ENCODE measurements around the gene GPX2. TPM values are rescaled to one million over a fixed set of nuclear protein-coding genes. Genes with fewer than 3 reads are reported as not detected.

The GPX2 gene
- total RNA-seq, 1 donor from 2014 or later = not detected

DNA sequence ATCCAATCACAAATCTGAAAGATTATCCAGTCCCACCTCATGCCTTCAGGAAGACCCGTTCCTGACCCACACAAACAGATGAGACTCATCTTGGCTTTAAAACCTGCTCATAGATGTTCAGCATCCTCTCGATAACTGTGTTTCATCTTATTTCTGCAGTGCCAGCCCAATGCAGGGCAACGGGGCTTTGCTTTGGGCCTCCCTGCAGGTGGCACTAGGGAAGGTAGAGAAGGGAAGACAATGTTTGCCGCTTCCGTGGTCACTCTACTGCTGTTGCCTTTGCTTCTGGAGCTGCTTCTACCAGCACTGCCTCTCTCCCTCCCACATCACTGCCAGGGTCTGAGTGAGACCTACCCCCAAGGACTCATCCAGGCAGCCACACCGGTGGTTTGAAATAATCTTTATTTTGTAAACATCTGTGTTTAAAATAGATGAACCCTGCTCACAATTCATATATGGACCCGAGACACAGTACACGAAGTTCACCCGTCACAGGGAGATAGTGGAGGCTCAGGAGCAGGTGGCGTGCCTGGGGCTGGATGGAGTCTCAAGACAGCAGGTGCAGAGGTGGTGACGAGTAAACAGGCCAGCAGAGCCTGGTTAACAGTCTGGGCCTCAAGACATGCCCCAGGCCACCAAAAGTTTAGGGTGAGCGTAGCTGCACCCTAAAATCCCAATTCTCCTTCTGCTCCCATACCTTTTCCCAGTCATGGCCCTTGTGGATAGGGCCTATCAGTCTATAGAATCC is 3.1 kb upstream of the GPX2 start:
- intact Hi-C loops (cut with DNase I) = no loop called here
- DNase-seq (ENCODE audit: low spot score) (peak; percentile 21), ATAC-seq (no peak)

- peak; percentile 15 for DNase-seq (ENCODE audit: low spot score)
- intact Hi-C loops (cut with DNase I) = no loop called here
- ATAC-seq = no peak
Observed at GRCh38 chr14:64944861-64945260, 2.3 kb upstream of the GPX2 start.

- DNase-seq (ENCODE audit: low spot score) = peak; percentile 4
- intact Hi-C loops (cut with DNase I) = no loop called here
- ATAC-seq = peak; percentile 70
Observed at GRCh38 chr14:64944041-64944440, 1.5 kb upstream of the GPX2 start.

DNA sequence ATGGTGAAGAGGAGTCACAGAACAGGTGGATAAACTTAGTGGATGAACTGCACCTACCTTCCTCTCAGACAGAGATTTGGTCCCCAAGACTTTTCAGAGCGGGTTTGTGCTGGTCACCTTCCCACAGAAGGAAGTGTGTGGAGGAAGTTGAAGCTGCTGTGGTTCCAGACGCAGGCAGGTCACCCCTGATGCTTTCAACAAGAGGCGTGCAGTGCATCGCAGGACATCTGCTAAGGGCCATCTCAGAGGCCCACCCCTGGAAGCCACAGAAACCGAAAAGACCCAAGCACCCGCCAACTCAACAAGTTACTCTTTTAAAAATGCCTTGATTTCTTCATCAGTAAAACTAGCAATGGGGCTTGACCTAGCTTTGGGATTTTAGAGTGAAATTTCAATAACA is 1.0 kb upstream of the GPX2 start:
- ATAC-seq (peak; percentile 38), DNase-seq (ENCODE audit: low spot score) (no peak)
- intact Hi-C loops (cut with DNase I) = no loop called here

DNA sequence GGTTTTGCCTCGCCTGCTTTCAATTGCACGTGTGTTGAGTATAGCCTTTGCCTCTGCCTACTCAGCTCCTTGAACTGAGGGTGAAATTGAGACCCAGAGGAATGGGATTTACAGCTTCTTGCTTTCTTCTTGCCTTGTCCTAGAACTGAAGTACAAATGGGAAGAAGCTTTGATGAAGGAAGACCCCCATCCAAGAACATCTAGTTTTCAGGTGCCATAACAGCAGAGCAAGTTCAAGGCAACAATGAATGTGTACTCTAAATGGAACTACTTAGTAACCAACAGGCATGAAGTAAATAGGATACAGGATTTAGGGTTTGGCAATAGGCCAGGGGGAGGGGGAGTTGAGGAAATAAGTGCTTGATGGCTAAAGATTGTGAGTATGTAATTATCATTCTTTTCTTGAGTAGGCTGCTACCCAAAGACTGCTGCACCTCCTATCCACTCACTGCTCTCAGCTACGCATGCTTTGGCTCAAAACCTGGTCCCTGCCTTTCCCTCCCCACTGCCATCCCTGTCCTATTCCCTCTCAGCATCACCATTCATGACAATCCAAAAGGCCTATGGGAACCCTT is 2.1 kb downstream of the GPX2 start:
- DNase-seq (ENCODE audit: low spot score) = no peak
- intact Hi-C loops (cut with DNase I) = no loop called here
- no peak for ATAC-seq

GRCh38 chr14:64939817-64940190 is 2.7 kb downstream of the GPX2 start:
- intact Hi-C loops (cut with DNase I) = no loop called here
- ATAC-seq (no peak), DNase-seq (ENCODE audit: low spot score) (no peak)

DNA sequence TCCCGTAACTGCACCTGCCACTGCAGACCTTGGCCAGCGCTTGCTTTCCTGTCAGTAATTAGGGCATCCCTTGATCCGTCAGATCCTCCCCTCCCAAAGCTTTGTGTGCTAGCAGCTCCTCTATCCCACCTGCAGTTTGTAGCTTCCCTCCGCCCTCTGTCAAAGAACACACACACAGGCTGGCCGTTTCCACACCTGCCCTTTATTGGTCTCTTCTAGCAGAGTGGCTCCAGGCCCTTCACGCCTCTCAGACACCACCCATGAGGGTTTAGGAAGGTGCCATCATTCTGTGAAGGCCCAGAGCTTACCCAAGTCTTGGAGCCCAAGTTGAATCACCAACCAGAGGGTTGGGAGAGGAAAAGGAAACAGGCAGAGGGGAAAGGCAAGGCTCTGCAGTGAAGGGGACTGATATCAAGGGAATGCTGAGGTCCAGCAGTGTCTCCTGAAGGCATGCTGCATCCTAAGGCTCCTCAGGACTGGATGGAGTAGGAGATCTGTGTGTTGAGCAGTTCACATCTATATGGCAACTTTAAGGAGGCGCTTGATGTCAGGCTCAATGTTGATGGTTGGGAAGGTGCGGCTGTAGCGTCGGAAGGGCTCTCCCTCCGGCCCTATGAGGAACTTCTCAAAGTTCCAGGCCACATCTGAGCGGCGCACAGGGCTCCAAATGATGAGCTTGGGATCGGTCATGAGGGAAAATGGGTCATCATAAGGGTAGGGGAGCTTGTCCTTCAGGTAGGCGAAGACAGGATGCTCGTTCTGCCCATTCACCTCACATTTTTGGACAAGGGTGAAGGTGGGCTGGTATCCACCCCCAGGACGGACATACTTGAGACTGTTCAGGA is 3.4 kb downstream of the GPX2 start:
- no peak for DNase-seq (ENCODE audit: low spot score)
- intact Hi-C loops (cut with DNase I) = no loop called here
- no peak for ATAC-seq

- intact Hi-C loops (cut with DNase I) = no loop called here
- ATAC-seq = no peak
- DNase-seq (ENCODE audit: low spot score) = no peak
Observed at GRCh38 chr14:64937821-64938193, 4.7 kb downstream of the GPX2 start.

DNA sequence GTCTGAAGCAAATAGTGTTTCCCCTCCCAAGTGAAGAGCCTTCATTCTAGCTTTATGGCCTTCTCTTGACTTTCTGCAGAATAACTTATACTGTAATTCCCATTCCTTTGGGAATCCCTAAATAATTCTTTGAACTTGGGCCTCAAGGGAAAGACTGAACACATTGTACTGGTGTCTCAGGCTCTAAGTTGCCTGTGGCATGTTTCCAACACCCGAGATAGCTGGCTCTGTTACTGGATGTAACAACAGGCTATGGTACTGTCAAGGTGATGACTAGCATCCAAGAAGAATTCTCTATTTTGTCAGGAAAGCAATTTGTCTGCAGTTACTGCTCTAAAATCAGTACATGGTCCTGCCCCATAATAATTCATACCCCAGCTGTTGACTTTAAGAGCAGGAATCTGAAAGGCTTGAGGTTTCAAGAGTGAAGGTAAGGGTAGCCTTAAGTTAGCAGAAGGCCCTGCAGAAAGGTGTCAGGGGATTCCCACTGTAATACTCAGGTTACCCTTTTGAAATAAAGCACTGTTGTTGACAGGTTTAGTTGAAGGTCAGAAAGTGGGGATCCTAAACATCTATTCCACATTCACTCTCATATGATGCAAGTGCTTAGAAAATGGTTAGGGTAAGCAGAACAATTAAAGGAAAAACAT is 5.2 kb downstream of the GPX2 start:
- no peak for ATAC-seq
- no peak for DNase-seq (ENCODE audit: low spot score)
- intact Hi-C loops (cut with DNase I) = no loop called here

DNA sequence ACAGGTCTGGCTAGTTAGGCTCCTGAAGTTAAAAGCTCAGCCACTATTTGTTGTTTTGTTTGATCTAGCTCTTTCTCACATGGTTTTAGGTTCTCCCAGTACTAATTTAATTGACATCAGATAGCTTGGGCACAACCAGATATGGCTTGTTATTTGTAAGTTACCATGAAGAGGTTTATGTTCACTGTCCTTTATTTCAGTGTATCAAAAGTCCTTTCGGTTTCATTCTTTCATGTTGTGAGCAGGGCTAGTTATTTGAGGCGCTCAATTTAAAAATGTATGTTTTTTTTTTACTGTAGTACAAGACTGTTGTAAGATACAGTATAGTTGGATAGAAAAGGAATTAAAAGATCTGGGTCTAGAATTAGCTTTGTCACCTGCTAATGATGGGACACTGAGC is 7.0 kb downstream of the GPX2 start:
- intact Hi-C loops (cut with DNase I) = no loop called here
- DNase-seq (ENCODE audit: low spot score) = no peak
- no peak for ATAC-seq

DNA sequence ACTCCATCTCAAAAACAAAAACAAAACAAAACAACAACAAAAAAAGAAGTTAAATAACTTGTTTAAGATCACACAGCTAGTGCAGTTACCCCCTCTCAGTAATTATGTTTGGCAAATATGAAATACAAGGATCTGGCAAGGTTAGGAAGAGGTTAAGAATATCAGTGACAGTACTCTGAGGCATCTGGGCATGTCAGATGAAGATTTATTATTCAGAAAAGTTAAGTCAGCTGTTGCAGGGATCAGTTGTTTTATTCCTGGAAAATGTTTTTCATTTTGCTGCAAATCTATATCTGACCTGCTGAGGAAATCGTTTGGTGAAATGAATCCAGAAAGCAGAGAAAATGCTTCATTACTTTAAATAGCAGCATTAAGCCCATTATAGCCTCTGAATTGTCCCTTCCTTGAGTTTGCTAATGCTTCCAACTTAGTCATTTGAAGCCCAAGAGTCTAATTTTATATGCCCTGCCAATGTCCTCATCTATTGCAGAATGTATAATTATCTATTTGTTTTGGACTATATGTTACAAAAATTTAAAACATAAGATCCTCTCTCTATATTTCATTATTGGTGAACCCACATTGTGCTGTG is 8.1 kb downstream of the GPX2 start:
- intact Hi-C loops (cut with DNase I) = no loop called here
- ATAC-seq = no peak
- no peak for DNase-seq (ENCODE audit: low spot score)

DNA sequence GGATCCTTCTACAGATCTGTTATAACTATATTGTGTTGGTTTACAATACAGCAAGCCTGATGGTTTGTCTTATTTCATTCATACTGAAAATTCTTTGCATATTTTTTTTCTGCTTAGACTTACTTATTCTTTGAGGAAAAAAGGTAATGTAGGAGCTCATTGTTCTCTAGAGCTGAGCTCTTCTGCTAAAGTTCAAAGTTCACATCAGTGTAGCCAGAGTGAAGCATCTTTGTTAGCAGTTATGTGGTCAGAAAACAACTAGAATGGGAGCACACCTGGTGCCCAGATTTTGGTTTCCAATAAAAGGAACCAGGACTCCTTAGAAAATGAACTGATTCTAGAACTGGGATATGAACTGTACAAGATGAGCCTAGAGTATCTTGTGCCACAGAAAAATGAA is 10.3 kb downstream of the GPX2 start:
- ATAC-seq (no peak), DNase-seq (ENCODE audit: low spot score) (no peak)
- intact Hi-C loops (cut with DNase I) = no loop called here

- intact Hi-C loops (cut with DNase I) = no loop called here
- no peak for ATAC-seq
- no peak for DNase-seq (ENCODE audit: low spot score)
Observed at GRCh38 chr14:64931123-64931522, 11.4 kb downstream of the GPX2 start.

GRCh38 chr14:64930085-64930843 is 12.3 kb downstream of the GPX2 start:
- intact Hi-C loops (cut with DNase I) = no loop called here
- ATAC-seq = no peak

GRCh38 chr14:64929014-64929359 is 13.6 kb downstream of the GPX2 start:
- intact Hi-C loops (cut with DNase I) = no loop called here
- ATAC-seq (no peak), DNase-seq (ENCODE audit: low spot score) (no peak)

More at GRCh38 chr14:64930085-64930843, 12.3 kb downstream of the GPX2 start:
- DNase-seq (ENCODE audit: low spot score) = no peak

DNA sequence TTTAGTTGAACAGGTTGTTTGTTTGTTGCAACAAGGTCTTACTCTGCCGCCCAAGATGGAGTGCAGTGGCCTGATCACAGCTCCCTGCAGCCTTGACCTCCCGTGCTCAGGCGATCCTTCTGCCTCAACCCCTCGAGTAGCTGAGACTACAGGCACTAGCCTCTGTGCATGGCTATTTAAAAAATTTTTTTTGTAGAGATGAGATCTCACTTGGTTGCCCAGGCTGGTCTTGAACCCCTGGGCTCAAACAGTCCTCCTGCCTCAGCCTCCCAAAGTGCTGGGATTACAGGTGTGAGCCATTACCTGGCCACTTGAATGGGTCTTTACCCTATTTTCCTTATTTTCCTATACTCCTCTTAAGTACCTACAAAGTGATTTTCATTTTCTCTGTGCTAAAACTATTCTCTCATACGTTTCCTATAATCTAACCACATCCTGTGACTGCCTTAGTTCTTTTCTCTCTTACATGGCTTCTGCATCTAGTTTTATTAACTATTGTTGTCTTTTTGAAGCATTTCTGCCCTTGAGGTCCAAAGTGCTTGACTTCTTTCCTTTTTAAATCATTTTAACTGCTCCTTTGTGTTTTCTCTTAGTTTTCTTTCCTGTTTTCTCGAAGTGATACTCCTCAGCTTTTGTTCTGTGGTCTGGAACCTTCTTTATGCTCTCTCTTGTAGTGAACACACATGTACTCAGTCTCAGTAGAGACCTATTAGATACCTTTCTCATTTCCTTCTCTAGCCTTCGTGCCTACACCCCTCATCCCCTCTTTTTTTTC is 14.1 kb downstream of the GPX2 start:
- no peak for DNase-seq (ENCODE audit: low spot score)
- no peak for ATAC-seq
- intact Hi-C loops (cut with DNase I) = no loop called here

GRCh38 chr14:64927031-64927430 is 15.5 kb downstream of the GPX2 start:
- ATAC-seq = no peak
- intact Hi-C loops (cut with DNase I) = no loop called here
- DNase-seq (ENCODE audit: low spot score) = no peak

DNA sequence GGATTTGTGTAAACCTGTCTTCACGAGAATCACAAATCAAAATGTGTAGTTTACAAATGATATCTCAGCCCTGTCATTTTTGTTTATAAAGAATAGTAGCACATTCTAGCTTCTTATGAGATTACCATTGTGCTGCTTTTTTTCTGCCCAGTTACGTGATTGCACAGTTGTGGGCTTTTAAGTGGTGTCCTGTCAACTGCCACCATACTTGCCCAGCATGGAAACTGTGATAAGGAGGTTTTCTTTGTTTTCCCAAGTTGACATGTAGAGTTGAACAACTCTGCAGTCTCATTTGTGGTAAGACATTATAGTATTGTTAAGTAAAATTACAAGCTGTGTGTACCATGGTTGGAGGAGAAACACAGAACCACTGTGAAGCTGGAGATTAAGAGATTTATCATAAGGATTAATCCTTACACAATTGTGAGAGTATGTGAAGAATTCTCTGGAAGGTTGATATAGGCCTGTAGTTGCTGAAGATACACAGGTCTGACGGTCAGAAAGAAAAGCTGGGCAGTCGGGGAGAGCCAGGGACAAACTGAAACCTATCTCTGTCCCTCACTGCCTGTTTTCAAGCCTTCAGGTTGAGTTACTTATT is 16.0 kb downstream of the GPX2 start:
- intact Hi-C loops (cut with DNase I) = no loop called here
- no peak for DNase-seq (ENCODE audit: low spot score)
- ATAC-seq = no peak
